GM18861 (cell line): ENCODE data around the gene TRPM2.

Experiments
- ATAC-seq: cut with Tn5 transposase; IDR thresholded peaks from one replicate; pipeline ENCODE4 v1.9.1; 2021; ENCODE audit not compliant: unreplicated experiment

TRPM2 gene

DNA sequence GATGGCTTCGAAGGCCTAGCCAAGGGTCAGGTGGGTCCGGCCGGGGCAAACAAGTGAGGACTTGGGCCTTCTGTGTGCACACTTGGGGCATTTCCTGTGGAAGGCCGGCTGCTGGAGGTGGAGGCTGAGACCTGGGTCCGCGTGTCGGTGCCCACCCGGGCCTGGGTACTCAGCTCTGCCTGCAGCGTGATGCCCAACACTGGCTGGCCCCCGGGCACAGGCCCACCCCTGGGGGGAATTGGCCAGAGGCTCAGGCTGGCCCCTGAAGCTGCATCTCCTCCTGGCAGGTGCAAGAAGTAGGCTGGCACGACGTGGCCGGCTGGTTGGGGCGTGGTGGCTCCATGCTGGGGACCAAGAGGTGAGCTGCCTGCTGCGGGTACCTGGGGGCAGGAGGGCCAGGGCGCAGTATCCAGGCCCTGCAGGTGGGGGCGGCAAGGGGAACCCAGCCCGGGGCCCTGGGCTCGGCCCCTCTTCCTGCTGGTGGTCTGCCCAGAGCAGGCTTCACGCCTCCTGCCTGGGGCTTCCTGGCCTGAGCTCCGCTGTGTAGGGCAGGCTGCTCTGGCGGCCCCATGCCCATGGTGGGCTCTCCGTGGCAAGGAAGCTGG lies 31.5 kb upstream of the TRPM2 start:
- ATAC-seq, result no peak

GRCh38 chr21:44322621-44323325 lies 30.6 kb upstream of the TRPM2 start:
- no peak for ATAC-seq

DNA sequence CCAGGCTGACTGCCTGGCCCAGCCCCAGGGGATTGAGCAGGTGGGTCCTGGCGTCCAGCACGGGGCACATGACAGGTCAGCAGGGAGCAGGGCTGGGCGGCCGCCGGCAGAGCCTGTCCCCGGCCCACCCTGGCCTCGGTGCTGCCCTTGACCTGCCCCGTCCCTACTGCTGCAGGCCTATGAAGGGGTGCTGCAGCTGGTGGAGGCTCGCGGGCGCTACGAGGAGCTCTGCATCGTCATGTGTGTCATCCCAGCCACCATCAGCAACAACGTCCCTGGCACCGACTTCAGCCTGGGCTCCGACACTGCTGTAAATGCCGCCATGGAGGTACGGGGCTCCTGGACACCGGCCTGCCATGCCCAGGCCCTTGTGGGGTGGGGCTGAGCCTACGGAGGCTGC lies 29.8 kb upstream of the TRPM2 start:
- no peak for ATAC-seq

DNA sequence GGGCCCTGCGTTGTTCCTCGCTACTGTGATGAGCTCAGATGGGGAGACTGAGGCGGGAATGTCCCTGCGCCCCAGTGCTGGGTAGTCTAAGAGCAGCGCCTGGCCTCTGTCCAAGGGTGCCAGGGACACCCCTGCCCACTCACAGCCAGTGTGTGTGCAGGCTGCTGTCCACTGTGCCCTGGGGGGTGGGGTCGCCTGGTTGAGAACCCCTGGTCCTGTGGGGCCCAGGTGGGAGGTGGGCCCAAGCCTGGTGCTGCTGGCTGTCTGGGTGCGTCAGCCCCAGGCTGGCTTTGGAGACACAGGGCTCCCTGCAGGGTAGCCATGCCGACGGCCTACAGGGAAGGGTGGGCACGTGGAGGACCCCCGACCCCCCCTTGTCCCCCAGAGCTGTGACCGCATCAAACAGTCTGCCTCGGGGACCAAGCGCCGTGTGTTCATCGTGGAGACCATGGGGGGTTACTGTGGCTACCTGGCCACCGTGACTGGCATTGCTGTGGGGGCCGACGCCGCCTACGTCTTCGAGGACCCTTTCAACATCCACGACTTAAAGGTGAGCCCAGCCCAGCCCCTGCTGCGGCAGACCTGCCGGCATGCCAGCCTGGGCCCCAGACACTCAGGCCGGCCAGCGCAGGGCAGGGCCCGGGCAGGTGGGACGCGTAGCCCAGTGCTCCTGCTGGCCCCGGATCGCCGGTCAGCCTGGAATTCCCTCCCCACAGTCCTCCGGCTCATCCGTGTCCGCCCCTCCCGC lies 29.1 kb upstream of the TRPM2 start:
- no peak for ATAC-seq

DNA sequence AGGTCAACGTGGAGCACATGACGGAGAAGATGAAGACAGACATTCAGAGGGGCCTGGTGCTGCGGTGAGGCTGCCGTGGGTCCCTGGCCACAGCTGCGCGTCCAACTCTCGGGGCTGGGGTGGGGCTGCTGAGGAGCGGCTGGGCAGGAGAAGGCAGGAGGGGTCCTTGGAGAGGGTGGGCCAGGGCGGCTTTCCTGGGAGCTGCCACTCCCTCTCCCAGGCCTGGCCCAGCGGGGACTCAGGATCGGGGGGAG lies 28.6 kb upstream of the TRPM2 start:
- no peak for ATAC-seq

- no peak for ATAC-seq
Measured at GRCh38 chr21:44325386-44326271, 27.8 kb upstream of the TRPM2 start.

GRCh38 chr21:44326272-44326647 lies 27.2 kb upstream of the TRPM2 start:
- ATAC-seq, result no peak

DNA sequence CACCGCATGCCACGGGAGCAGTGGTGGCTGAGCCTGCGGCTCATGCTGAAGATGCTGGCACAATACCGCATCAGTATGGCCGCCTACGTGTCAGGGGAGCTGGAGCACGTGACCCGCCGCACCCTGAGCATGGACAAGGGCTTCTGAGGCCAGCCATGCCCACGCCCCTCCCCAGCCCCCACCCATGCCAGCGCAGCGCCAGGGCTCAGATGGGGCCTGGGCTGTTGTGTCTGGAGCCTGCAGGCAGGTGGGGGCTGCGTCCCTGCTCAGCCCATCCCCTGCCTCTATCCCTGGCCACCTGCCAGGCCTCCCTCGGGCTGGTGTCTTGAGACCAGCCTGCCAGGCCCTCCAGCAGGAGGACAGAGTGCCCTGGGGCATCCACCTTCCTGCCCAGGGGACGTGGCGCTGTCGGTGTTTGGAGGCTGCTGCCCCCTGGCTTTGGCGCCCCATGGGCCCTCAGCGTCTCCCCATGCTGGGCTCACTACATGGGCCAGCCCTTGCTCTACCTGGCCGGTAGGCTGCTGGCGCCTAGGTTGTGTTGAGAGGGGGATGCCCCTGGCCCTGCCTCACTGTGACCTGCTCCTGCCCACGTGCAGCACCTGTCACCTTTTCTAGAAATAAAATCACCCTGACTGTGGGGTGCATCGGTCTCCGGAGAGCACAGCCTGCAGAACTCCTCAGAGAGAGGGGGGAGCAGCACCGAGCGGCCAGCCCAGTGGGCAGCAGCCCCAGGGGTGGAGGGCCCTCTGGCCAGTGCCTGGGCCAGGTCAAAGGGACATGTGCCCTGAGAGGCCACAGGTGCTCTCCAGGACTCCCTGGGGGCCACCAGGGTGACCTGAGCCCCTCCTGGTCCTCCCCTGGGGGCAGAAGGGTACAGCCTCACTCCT lies 26.5 kb upstream of the TRPM2 start:
- ATAC-seq, result no peak

DNA sequence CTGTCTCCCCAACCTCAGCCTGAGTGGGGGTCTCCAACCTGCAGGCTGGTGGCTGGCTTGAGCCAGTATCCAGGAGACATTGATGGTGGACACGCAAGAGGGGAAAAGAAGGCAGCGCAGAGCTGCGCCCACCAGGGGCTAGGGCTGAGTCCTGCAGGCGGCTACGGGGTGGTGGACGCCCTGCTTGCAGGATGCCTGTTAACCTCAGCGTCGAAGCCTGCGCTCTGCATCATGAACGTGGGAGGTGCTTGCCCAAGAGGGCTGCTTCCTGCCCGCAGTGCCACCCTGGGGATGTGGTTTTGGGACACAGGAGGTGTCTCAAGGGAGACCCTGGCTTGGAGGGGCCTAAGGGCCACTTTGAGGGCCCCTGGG lies 25.8 kb upstream of the TRPM2 start:
- ATAC-seq, result no peak

DNA sequence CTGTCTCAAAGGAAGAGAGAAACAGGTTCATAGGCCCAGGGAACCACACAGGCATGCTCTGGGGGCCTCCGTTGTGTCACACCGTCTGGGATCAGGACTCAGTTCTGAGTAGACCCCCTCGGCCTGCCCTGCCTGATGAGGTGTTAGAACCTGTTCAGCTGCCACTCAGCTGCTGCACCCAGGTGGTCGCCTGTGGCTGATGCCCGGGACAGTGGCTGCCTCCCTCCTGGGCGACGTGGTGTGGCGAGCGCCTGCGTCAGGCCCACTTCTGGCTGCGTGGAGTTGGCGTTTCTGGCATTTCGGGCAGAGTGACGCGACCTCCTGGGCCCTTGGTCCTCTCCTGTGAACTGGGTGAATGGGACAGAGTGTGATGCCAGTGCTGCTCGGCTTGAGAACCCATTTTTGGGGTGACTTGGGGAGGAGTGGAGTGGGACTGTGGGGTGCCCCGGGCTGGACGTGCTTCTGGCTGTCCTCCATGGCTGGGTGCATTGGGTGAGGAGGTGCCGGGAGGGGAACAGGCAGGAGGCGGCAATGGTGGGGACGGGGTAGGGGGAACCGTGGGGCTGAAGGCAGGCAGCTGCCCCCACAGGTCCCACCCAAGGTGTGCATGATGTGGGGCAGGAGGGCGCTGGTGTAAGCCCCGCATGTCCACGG lies 25.1 kb upstream of the TRPM2 start:
- ATAC-seq, result no peak

- no peak for ATAC-seq
Measured at GRCh38 chr21:44329086-44329889, 24.1 kb upstream of the TRPM2 start.

DNA sequence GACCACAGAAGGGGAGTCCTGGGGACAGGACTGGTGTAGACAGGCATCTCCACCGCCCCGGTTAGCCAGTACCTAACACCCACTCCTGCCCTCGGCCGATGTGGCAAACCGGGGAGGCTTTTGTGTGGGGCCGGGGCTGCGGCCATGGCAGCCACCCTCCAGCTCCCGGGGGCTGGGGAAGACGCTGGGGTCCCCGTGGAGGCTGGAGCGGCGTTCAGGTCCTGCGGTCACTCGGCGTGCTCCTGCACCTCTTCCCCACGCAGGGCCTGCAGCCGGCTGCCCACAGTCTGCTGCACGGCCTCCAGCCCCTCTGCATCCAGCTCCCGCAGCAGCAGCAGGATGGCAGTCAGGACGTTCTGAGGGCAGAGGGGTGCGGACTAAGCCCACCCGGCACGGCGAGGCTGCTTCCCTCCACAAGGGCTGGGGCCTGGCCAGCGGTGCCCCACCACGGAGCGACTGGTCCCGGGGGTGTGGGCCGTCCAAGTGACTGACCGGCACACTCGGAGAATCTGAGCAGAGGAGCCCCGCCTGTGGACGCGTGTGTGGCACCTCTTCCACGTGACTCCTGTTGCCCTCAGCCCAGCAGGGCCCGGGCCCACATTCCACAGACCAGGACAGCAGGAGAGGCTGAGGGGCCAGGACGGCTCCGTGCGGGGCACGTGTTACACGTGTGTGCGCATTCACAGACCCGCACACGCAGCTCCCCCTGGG lies 23.3 kb upstream of the TRPM2 start:
- no peak for ATAC-seq

- ATAC-seq, result no peak
Measured at GRCh38 chr21:44330698-44331097, 22.7 kb upstream of the TRPM2 start.

- ATAC-seq, result no peak
Measured at GRCh38 chr21:44331209-44331608, 22.2 kb upstream of the TRPM2 start.

DNA sequence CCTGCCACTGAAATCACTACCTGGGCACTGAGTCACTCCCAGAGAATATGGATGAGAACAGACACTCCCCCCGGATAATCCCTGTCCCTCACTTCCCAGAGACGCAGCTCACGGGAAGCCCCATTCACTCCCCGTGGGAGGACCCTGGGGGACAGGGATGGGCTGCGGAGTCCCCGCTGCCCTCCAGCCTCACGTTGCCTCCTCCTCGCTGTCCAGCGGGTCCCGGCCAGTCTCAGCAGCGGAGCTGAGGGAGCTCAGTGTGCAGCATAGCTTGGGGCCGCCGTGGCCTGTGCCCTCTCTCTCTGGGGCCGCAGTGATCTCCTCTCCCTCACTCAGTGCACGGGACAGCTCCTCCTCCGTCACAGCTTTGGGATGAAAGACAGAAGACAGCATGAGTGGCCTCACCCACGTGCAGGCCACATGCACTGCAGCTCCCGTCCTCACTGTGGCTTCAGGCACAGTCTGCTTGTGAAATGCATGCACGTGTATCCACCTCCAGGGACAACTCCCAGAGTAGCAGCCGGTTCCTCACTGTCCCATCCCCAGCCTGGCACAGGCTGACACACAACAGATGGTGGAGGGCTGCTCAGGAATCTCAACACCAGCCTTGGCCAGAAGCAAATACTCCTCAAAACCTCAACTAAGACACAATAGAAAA lies 21.6 kb upstream of the TRPM2 start:
- ATAC-seq, result no peak

DNA sequence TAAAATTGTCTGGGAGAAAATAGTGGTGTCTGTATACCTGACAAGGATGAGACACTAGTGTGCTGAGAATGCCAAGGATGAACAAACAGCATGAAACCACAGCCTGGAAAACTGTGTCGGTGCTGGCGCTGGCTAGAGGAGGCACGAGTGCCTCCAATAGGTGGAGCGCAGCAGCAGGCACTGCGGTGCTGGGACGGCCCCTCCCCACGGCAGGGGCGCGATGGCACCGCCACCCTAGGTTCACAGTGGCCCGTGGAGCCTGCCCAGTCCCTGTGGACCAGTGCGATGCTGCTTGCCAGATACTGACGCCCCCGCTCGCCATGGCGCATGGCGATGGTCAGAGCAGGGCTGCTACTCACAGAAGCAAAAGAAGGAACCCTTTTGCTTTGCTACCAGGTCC lies 21.0 kb upstream of the TRPM2 start:
- no peak for ATAC-seq

DNA sequence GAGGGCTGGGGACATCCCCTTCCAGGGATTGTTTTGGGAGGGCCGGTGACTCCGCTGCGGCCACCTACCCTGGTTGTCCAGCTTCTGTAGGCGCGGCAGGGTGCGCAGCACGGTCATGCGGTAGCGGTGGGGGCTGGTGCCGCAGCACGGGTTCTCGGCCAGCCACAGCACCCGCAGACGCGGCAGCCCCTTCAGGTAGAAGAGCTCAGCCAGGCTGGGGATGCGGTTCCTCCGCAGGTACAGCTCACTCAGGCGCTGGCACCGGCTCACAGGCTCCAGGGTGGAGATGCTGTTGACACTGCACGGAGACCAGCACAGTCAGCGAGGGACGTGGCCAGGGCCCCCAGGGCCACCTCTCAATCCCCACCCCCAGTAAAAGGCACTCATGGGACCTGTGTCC lies 20.5 kb upstream of the TRPM2 start:
- ATAC-seq, result no peak
